Neural progenitor cell (in vitro differentiated cells): Measurements from ENCODE around the gene TBC1D23.

Experiments
- EZH2 ChIP-seq: fragments of 200-600 bp; sonication (generic); IDR thresholded peaks from 2 replicates; pipeline ENCODE4 v1.6.1; 2017; ENCODE audit warnings: antibody characterized with exemption, mild to moderate bottlenecking, moderate library complexity
- EZH2phosphoT487 ChIP-seq: fragments of 200-600 bp; sonication (generic); IDR thresholded peaks from 2 replicates; pipeline ENCODE4 v1.6.1; 2017; ENCODE audit warnings: antibody characterized with exemption
- TF ChIP-seq, protein P1 (sequence below): fragments of 200-600 bp; sonication (generic); IDR thresholded peaks from 2 replicates; pipeline ENCODE4 v1.5.1; 2017; ENCODE audit warnings: antibody characterized with exemption, mild to moderate bottlenecking

DNA sequence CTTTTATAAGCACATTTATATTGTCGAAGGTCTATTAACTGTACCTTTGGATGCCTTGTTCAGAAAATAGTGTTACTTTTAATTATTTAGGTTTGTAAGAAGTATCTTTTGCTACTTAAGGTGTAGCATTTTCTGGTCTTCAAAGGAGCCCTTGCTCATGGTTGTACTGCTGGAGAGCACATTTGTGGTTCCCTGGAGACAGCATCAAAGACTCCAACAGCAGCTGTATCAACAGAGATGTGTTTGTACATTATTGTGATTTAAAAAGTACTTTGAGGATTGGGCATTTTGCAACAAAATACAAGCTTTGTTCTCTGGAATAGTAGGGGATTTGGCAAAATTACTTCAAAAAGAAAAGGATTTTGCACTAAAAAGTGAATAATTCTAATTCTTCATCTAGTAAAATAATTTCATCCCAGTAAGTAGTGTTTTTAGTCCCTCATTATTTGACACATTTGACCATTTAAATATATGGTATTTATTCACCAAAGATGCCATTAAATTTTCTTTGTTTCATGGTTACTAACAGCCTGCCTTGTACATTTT, 16.5 kb downstream of the TBC1D23 start:
- TF ChIP-seq, protein P1, sequence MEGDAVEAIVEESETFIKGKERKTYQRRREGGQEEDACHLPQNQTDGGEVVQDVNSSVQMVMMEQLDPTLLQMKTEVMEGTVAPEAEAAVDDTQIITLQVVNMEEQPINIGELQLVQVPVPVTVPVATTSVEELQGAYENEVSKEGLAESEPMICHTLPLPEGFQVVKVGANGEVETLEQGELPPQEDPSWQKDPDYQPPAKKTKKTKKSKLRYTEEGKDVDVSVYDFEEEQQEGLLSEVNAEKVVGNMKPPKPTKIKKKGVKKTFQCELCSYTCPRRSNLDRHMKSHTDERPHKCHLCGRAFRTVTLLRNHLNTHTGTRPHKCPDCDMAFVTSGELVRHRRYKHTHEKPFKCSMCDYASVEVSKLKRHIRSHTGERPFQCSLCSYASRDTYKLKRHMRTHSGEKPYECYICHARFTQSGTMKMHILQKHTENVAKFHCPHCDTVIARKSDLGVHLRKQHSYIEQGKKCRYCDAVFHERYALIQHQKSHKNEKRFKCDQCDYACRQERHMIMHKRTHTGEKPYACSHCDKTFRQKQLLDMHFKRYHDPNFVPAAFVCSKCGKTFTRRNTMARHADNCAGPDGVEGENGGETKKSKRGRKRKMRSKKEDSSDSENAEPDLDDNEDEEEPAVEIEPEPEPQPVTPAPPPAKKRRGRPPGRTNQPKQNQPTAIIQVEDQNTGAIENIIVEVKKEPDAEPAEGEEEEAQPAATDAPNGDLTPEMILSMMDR, result no peak
- TF ChIP-seq EZH2phosphoT487, result no peak
- TF ChIP-seq EZH2, result no peak
